Activated T-helper 1 cell treated with anti-CD3 and anti-CD28 coated beads, Interleukin-12 subunit alpha, Interleukin-12 subunit beta, Interleukin-2, Interleukin-4 antibody, amounts not matched to agents 30 ng/mL and 10 ng/mL and 1 ng/mL, durations not matched to agents 14 hours and 24 hours and 36 hours (primary cell): ENCODE measurements around the gene FREM3. TPM values are rescaled to one million over a fixed set of nuclear protein-coding genes. Genes with fewer than 3 reads are reported as not detected.

Experiments used
- DNase-seq: peaks from one replicate; pipeline ENCODE4 v3.0.0; 2021; ENCODE audit warnings: low spot score
- H3K27ac Mint-ChIP-seq: one replicate; pipeline ENCODE4 v1.8.0; 2021; ENCODE audit warnings: mild to moderate bottlenecking, mixed read lengths
- H3K27me3 Mint-ChIP-seq: one replicate; pipeline ENCODE4 v1.8.0; 2022; ENCODE audit warnings: mild to moderate bottlenecking, moderate library complexity, mixed read lengths; ENCODE audit not compliant: insufficient read depth
- H3K36me3 Mint-ChIP-seq: one replicate; pipeline ENCODE4 v1.8.0; 2021; ENCODE audit warnings: low read depth, mixed read lengths
- H3K4me1 Mint-ChIP-seq: one replicate; pipeline ENCODE4 v1.8.0; 2021; ENCODE audit warnings: low read depth, mixed read lengths
- H3K4me3 Mint-ChIP-seq: one replicate; pipeline ENCODE4 v1.8.0; 2021; ENCODE audit warnings: mild to moderate bottlenecking, moderate library complexity, mixed read lengths
- H3K9me3 Mint-ChIP-seq: one replicate; pipeline ENCODE4 v1.8.0; 2021; ENCODE audit warnings: mixed read lengths
- intact Hi-C: fragments of 100-400 bp; cut with micrococcal nuclease; formaldehyde crosslinking; loops from one replicate; pipeline ENCODE4 v1.15.1; 2024
- total RNA-seq: library from RNA; stranded (reverse); gene quantifications from 2 replicates; pipeline ENCODE4 v1.2.3, GENCODE V29; 2022

FREM3 gene
- total RNA-seq, 1 donor from 2014 or later = not detected

DNA sequence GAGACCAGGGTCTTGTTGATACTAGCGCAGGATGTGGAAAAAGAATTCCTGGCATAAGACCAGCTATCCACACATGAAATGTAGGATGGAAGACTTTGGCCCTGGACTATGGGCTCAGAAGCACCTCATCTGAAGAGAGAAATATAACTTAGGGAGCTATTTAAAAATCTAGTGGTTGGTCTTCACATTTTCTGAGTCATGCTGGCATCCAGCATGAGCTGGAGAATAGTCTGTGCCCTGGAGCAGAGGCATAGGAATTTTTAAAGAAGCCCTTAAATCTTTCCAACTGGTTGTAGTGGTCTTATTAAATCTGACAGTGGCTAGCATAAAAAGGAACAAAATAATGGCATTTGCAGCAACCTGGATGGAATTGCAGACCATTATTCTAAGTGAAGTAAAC is 100.6 kb downstream of the FREM3 start:
- intact Hi-C loops = no loop called here
- no peak for DNase-seq
- H3K9me3 Mint-ChIP-seq = no peaks in the 10 kb centered on the region
- H3K36me3 Mint-ChIP-seq = no peaks in the 10 kb centered on the region
- H3K27ac Mint-ChIP-seq = no peak overlapping the region
- peaks cover 1% of the 10 kb centered on the region for H3K27me3 Mint-ChIP-seq
- no peak overlapping the region for H3K4me3 Mint-ChIP-seq
- H3K4me1 Mint-ChIP-seq = no peaks in the 10 kb centered on the region

DNA sequence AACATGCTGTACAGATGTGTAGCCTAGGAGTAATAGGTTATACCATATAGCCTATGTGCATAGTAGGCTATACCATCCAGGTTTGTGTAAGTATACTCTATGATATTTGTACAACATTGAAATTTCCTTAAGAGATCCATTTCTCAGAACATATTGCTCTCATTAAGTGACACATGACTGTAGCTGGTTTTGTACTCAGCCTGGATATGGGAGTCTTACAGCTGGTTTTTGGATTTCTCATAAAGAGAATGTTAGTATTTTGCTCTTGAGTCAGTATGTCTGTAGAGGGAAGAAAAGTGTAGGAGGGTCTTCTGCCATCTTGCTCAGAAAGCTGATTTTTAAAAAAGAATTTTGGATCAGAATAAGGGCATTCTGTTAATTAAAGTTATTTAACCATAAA is 101.7 kb downstream of the FREM3 start:
- Mint-ChIP-seq H3K4me3 (no peak overlapping the region), H3K4me1 (no peaks in the 10 kb centered on the region), H3K27me3 (peaks cover 1% of the 10 kb centered on the region), H3K36me3 (no peaks in the 10 kb centered on the region), H3K9me3 (peaks cover 4% of the 10 kb centered on the region), H3K27ac (no peak overlapping the region)
- DNase-seq = no peak
- intact Hi-C loops = no loop called here

DNA sequence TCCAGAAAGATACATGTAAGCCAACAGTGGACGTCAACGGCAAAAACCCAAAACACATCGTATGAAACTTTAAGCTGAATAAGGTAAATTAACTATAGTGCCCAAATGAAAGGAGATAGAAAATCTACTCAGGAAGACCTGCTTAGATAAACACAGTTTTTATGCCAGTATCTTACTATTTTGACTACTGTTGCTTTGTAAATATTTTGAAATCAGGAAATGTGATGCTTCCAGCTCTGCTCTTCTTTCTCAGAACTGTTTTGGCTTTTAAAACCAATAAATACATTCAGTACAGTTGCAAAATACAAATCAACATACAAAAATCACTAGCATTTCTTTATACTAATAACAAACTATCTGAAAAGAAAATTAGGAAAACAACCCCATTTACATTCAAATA is 103.2 kb downstream of the FREM3 start:
- intact Hi-C loops = no loop called here
- Mint-ChIP-seq H3K36me3 (no peaks in the 10 kb centered on the region), H3K4me3 (no peak overlapping the region), H3K27ac (no peak overlapping the region), H3K9me3 (peaks cover 4% of the 10 kb centered on the region), H3K4me1 (no peaks in the 10 kb centered on the region), H3K27me3 (peaks cover 1% of the 10 kb centered on the region)
- no peak for DNase-seq

DNA sequence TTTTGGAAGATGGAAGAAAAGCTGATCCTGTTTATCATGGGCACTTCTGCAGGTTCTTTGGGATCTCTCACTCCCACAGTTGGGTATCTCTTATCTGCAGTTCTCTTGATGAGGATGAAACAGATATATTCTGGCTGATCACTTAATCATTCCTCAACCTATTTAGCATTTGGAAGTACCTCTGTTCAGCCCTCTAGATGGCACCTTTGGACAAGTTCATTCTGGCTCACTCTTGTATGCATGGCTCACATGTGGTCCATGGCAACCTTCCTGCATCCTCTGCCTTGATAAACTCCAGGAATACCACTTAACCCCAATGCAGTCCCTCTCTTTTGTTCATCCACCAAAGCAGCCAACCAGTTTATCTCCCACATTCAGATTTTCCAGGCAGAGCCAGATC is 112.8 kb downstream of the FREM3 start:
- peaks cover 1% of the 10 kb centered on the region for H3K27me3 Mint-ChIP-seq
- H3K9me3 Mint-ChIP-seq = peaks cover 15% of the 10 kb centered on the region
- no peaks in the 10 kb centered on the region for H3K36me3 Mint-ChIP-seq
- intact Hi-C loops = no loop called here
- no peak overlapping the region for H3K27ac Mint-ChIP-seq
- H3K4me1 Mint-ChIP-seq = no peaks in the 10 kb centered on the region
- H3K4me3 Mint-ChIP-seq = no peak overlapping the region
- DNase-seq = no peak

DNA sequence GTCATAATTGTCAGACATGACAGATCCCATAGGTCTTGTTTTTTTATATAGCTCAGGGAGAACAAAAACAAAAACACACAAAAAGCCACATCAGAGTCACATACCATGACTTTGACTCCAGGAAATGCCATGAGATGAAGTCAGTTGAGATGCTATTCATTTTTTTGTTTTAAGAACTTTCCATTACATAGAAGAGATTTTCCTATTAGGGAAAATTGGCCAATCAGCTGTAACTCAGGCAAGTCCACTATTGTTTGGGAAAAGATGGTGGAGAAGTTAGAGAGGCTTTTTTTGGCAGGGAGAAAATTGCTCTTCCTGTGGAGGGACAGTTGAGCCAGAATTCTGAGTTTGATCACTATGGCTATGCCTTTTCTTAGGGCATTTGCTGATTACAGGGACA is 114.4 kb downstream of the FREM3 start:
- H3K27ac Mint-ChIP-seq = no peak overlapping the region
- DNase-seq = no peak
- intact Hi-C loops = no loop called here
- H3K4me1 Mint-ChIP-seq = no peaks in the 10 kb centered on the region
- H3K36me3 Mint-ChIP-seq = no peaks in the 10 kb centered on the region
- H3K27me3 Mint-ChIP-seq = peaks cover 1% of the 10 kb centered on the region
- H3K9me3 Mint-ChIP-seq = peaks cover 21% of the 10 kb centered on the region
- H3K4me3 Mint-ChIP-seq = no peak overlapping the region

DNA sequence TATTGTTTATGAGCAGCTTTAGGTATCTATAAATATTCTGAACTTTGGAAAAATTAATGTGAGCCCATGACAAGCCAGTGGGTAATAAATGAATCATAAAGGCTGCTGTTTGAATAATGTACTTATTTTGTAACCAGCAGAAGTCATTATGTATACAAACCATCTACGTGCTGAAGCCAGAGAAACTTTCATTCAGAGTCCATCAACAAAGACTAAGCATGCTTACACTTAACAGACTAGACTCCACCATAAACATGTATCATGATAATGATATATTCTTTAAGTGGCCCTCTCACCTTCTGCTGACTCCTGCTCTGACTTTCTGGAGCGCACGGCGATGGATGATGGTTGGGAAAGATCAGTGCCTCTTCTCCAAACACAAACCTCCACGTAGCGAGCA is 114.9 kb downstream of the FREM3 start:
- H3K36me3 Mint-ChIP-seq = no peaks in the 10 kb centered on the region
- H3K27ac Mint-ChIP-seq = no peak overlapping the region
- DNase-seq = no peak
- H3K4me1 Mint-ChIP-seq = no peaks in the 10 kb centered on the region
- H3K4me3 Mint-ChIP-seq = no peak overlapping the region
- peaks cover 21% of the 10 kb centered on the region for H3K9me3 Mint-ChIP-seq
- H3K27me3 Mint-ChIP-seq = peaks cover 1% of the 10 kb centered on the region
- intact Hi-C loops = no loop called here

DNA sequence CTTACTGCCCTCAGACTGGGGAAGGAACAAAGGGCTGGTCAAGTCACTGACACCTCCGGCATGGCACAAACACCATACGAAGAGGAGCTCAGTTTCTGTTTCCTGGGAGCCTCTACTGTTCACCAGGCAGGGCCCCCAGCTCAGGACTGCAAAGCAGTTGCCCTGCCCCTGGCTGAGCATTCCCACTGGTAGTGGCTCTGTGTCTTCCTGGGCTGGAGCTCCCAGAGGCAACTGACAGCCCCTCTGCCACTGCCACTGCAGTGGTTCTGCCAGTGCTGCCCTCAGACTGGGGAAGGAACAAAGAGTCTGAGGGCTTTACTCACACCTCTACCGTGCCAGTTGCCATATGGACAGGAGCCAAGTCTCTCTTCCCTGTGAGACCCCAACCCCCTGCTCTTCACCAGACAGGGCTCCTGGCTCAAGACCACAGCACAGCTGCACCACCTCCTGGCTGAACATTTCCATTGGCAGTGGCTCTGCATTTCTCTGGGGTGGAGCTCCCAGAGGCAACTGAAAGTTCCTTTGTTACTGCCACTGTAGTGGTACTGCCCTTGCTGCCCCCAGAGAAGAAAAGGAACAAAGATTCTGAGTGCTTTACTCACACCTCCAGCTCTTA is 119.0 kb downstream of the FREM3 start:
- Mint-ChIP-seq H3K4me1 (no peaks in the 10 kb centered on the region), H3K36me3 (no peaks in the 10 kb centered on the region), H3K27ac (no peak overlapping the region), H3K4me3 (no peak overlapping the region), H3K27me3 (no peaks in the 10 kb centered on the region), H3K9me3 (peaks cover 21% of the 10 kb centered on the region)
- DNase-seq = no peak
- intact Hi-C loops = no loop called here

DNA sequence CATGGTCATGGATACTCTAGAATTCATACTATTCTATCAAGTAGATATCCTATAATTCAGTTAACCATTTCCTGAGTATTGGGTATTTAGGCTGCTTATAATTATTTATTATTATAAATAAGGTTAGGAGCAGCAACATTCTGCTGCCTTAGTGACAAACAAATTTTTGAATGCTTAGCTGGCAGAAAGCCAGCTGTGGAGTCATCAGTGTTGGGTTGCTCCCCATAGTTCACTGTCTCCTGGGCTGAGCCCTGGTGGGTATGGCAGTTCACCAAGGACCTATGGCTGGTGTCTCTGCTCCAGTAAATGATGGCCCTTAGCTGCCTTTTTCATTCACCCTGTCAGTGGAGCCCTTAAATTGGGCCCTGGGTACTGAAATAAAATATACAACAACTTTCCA is 125.1 kb downstream of the FREM3 start:
- Mint-ChIP-seq H3K4me3 (no peak overlapping the region), H3K27ac (no peak overlapping the region), H3K27me3 (no peaks in the 10 kb centered on the region), H3K4me1 (no peaks in the 10 kb centered on the region), H3K36me3 (no peaks in the 10 kb centered on the region), H3K9me3 (no peaks in the 10 kb centered on the region)
- no peak for DNase-seq
- intact Hi-C loops = no loop called here

DNA sequence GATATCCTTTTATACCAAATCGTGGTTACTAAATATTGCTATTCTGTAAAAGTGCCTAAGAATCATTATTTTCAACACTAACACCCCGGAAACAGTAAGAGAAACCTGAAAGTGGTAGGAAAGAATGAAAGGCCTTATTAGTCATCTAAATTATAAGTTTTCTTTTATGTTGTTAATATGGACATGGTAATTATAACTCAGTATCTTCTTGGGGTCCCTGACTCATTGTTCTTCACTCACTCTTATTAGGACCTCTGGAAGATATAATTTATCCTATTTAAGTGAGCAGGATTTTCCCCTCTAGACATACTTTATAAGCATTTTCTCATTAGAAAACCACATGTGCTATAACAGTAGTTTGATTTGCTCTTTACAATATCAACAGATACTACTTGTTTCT is 136.0 kb downstream of the FREM3 start:
- Mint-ChIP-seq H3K27me3 (no peaks in the 10 kb centered on the region), H3K9me3 (peaks cover 10% of the 10 kb centered on the region), H3K36me3 (peaks cover 11% of the 10 kb centered on the region), H3K4me1 (peaks cover 22% of the 10 kb centered on the region), H3K27ac (no peak overlapping the region), H3K4me3 (no peak overlapping the region)
- no peak for DNase-seq
- intact Hi-C loops = loop anchor here (5.0 kb wide), 1 partner anchor 53 kb away; no protein-coding TSS in a partner anchor

DNA sequence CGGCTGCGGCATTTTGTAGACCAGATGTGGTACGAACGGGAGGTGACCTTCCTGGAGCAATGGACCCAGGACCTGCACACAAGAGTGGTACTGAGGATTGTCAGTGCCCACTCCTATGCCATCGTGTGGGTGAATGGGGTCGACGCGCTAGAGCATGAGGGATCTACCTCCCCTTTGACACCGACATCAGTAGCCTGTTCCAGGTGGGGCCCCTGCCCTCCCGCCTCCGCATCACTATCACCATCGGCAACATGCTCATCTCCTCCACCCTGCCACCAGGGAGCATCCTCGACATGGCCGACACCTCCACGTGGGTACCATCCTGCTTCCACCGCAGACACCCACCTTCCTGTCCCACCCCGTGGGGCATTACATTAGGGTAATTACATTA is 140.7 kb downstream of the FREM3 start:
- DNase-seq = no peak
- Mint-ChIP-seq H3K27me3 (no peaks in the 10 kb centered on the region), H3K27ac (peak overlapping the region; percentile 87), H3K4me1 (peaks cover 37% of the 10 kb centered on the region), H3K9me3 (peaks cover 5% of the 10 kb centered on the region), H3K4me3 (peak overlapping the region; percentile 87), H3K36me3 (peaks cover 10% of the 10 kb centered on the region)
- intact Hi-C loops = loop anchor here (1.0 to 5.0 kb wide), 4 partner anchors 46 to 1539 kb away; partner anchors contain the start of genes ABCE1, ANAPC10 and SMARCA5

DNA sequence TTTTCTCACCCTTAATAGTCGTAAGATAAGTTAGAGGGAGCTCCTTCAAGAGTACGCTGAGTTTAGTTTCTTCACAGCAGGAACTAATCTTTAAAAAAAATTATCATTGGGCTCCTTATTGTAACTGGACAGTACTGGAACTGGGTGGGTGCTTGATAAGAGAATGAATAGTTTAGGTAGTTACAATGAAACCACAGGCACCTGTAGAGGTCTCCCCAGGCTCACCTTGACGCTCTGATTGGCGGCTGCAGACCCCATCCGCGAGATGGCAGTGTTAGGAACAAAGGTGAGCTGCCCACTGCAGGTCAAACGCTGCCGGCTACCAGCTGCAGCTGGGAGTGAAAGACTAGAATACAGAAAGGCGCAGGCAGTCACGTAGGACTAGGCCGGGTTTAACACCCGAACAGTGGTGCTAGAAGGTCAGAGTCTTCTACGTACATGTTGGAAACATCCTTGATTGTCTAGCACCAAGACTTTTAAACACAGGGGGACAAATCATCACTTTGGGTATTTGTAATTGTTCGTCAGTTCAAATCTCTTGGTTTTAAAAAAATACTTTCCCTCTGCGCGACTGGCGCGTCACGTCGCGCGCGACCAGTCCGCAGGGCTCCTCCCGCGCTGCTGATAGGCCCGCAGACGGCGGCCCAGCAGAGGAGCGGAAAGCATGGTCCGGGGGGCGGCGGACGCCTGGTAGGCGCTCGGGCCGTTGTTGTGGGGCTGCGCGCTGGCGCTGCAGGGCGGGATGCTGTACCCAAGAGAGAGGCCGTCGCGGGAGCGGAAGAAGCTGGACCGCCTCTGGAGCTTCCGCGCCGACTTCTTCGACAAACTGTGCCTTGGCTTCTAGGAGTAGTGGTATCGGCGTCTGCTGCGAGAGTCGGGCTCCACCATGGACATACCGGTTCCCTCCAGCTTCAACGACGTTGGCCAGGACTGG is 141.4 kb downstream of the FREM3 start:
- Mint-ChIP-seq H3K4me1 (peaks cover 42% of the 10 kb centered on the region), H3K9me3 (peaks cover 5% of the 10 kb centered on the region), H3K27me3 (no peaks in the 10 kb centered on the region), H3K27ac (peak overlapping the region; percentile 87), H3K36me3 (peaks cover 14% of the 10 kb centered on the region), H3K4me3 (peak overlapping the region; percentile 87)
- intact Hi-C loops = loop anchor here (1.0 to 5.0 kb wide), 3 partner anchors 46 to 1539 kb away; partner anchors contain the start of genes ABCE1, ANAPC10 and SMARCA5
- peak; percentile 62 for DNase-seq

DNA sequence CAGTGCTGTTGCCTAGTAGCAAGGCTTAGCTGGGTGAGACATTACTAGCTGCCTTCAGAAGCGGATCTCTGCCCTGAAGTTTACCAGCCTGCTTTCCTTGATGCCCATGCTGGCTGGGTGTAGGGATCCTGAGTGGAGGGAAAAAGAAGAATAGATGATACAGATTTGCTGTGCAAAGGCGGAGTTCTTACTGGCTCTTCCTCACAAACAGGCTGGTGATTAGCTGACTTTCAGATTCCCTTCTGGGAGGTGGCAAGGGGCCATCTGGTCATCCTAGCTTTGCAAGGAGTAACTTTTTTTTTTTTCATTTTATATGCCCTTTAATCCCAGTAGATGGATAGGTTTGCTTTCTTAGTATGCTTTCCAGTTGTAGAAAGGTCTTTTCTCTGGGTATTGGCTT is 142.2 kb downstream of the FREM3 start:
- intact Hi-C loops = loop anchor here (5.0 kb wide), 1 partner anchor 464 kb away; no protein-coding TSS in a partner anchor
- H3K4me3 Mint-ChIP-seq = peak overlapping the region; percentile 87
- H3K36me3 Mint-ChIP-seq = peaks cover 17% of the 10 kb centered on the region
- H3K9me3 Mint-ChIP-seq = peaks cover 5% of the 10 kb centered on the region
- no peaks in the 10 kb centered on the region for H3K27me3 Mint-ChIP-seq
- H3K27ac Mint-ChIP-seq = no peak overlapping the region
- DNase-seq = no peak
- H3K4me1 Mint-ChIP-seq = peaks cover 42% of the 10 kb centered on the region

DNA sequence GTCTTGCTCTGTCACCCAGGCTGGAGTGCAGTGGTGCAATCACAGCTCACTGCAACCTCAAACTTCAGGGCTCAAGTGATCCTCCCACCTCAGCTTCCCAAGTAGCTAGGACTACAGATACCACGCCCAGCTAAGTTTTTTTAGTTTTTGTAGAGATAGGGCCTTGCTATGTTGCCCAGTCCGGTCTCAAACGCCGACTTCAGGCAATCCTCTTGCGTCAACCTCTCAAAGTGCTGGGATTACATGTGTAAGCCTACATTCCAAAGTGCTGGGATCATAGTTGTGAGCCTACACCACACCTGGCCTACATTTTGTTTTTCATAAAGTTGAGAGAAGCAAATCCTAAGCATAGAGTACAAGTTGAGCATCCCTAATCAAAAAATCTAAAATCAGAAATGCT is 144.8 kb downstream of the FREM3 start:
- H3K36me3 Mint-ChIP-seq = peaks cover 26% of the 10 kb centered on the region
- H3K4me1 Mint-ChIP-seq = peaks cover 28% of the 10 kb centered on the region
- H3K27me3 Mint-ChIP-seq = no peaks in the 10 kb centered on the region
- no peak for DNase-seq
- no peak overlapping the region for H3K4me3 Mint-ChIP-seq
- intact Hi-C loops = loop anchor here (5.0 kb wide), 1 partner anchor 467 kb away; no protein-coding TSS in a partner anchor
- no peak overlapping the region for H3K27ac Mint-ChIP-seq
- H3K9me3 Mint-ChIP-seq = no peaks in the 10 kb centered on the region
